Nucleus accumbens (tissue), 56 donors: ENCODE measurements around the gene REEP5.
A peak's percentile ranks its signal among the peaks of the same experiment; 100 is the strongest.

ENCODE experiments used
- DNase-seq, 56 donors: peaks; one replicate each; lab custom pipeline; 2025; lab: John Stamatoyannopoulos, UW

The REEP5 gene

DNA sequence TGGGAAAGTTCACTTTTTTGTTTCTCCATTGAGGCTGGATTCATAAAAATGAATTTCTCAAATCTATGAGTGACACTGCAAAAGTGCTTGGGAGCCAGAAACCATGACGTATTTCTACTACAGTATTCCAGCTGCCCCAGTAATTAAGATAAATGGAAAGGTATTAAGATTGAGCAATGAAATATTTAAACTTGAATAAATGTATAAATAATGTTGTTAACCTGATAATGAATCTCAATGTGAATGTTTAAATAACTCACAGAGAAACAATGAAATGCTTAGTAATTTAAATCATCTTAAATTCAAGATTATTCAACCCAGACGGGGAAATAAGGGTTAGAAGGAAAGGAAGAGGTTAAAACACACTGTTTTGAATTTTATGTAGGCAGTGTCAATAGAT lies 72.1 kb downstream of the REEP5 start:
- DNase-seq = no peak

DNA sequence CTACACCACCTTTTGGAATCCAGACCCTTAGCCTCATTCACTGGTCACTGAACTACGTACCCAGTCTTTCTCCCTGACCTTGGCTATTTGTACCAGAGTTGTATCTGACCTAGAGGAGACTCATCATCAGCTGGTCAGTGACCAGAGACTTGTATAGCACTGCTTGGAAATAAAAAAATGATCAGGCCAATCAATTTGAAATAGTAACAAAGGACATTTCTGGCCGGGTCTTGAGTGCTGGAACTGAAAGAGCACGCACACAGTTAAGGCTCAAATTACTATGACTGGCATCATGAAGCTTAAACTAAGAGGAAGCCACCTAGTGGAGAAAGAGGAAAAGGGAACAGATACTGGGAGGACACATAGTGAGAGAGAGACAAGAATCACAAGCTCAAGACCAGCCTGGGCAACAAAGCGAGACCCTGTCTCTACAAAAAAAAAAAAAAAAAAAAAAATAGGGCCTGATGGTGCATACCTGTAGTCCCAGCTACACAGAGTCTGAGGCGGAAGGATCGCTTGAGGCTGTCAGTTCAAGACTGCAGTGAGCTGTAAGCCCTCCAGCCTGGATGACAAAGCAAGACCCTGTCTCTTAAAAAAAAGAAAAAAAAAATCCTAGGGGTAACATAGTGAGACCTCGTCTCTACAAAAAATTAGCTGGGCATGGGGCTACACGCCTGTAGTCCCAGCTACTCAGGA lies 73.8 kb downstream of the REEP5 start:
- DNase-seq = peak in 1 of 56 donors; percentile 13

DNA sequence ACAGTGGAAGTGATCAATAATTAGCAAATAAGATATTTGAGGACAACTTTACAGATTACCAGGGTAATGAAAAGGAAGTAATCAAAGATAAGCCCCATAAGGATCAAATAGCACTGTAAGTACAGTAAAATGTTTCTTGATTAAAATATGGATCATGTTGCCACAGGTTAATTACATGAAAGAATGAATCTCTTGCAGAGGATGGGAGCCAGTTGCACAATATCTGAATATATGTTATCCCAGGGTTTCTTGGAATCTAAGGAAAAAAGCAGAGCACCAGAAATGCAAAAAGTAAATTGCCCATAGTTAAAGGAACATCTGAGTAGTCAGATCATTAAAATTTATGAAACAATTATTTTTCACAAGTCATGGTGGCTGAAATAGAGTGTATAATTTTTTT lies 74.7 kb downstream of the REEP5 start:
- DNase-seq = no peak

DNA sequence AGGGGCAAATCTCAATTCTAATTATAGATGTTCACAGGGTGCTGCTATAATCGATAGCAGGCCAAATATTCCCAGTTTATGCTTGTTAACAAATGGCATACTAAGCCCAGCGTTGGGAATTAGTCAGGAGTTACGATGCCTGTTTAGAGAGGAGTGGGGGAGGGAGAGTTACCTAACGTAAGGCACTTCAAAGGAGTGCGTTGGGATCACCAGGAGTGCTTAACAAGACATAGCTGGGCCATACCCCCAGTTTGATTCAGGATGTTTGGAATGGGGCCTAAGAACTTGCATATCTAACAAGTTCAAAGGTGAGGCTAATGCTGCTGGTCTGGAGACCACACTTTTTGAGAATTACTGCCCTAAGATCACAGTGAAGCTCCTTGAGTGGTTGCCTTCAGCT lies 75.5 kb downstream of the REEP5 start:
- no peak for DNase-seq

DNA sequence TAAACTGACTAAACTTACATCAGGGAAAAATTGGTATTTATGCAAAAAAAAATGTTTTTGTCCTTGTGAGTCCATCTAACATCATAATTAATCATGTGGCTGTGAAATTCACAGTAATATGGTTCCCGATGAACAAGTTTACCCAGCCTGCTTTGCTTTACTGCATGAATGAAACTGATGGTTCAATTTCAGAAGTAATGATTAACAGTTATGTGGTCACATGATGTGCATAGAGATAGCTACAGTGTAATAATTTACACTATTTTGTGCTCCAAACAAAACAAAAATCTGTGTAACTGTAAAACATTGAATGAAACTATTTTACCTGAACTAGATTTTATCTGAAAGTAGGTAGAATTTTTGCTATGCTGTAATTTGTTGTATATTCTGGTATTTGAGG lies 77.5 kb downstream of the REEP5 start:
- DNase-seq = no peak

DNA sequence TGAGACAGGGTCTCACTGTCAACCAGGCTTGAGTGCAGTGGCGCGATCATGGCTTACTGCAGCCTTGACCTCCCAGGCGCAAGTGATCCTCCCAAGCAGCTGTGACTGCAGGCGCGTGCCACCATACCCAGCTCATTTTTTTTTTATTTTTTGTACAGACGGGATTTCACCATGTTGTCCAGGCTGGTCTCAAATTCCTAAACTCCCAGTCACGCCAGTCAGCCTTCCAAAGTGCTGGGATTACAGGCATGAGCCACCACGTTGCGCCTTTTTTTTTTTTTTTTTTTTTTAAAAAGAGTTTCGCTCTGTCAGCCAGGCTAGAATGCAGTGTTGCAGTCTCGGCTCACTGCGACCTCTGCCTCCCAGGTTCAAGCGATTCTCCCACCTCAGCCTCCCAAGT lies 88.1 kb downstream of the REEP5 start:
- DNase-seq = no peak

DNA sequence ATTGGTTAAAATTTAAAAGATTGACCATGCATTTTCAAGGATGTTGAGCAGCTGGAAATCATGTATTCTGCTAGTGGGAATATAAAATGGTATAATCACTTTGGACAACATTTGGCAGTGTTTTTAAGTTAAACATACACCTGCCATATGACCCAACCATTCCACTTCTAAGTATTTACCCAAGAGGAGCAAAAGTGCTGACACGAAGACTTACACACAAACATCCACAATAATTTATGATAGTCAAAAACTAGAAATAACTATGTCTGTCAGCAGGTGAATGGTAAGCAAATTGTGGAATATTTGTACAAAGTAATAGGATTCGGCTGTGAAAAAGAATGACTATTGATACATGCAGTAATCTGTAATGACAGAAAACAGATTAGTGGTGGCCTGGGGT lies 91.6 kb downstream of the REEP5 start:
- DNase-seq = no peak
